HepG2 (cell line): Measurements from ENCODE around the gene BEST2. TPM values are rescaled to one million over a fixed set of nuclear protein-coding genes. Genes with fewer than 3 reads are reported as not detected.

Source experiments
- ATAC-seq: fragments of 200-7000 bp; cut with Tn5 transposase; 3 replicates; pipeline ENCODE4 v1.9.1; 2020; ENCODE audit warnings: mild to moderate bottlenecking, moderate library complexity
- BruUV-seq: library from RNA; stranded (reverse); fragments of 400-500 nt; replicated peaks from 2 replicates; lab custom pipeline; 2021; lab: Mats Ljungman, UMichigan
- CTCF ChIA-PET: fragments of 300-600 bp; formaldehyde crosslinking; extraction: SDS; loops from one replicate; lab custom pipeline; 2021; ENCODE audit warnings: low total read pairs, inconsistent platforms, low intra/inter-chr PET ratio; lab: Yijun Ruan, JAX
- POLR2A ChIA-PET: fragments of 350-600 bp; sonication (Branson Sonifier 250); formaldehyde crosslinking; loops from one replicate; lab custom pipeline; 2020; ENCODE audit warnings: antibody characterized with exemption, inconsistent platforms; lab: Yijun Ruan, JAX
- DNase-seq: peaks from one replicate; pipeline ENCODE4 v3.0.0-alpha.2; 2015; ENCODE audit warnings: low spot score
- FAIRE-seq: peaks from 3 replicates; lab custom pipeline; 2011; peaks lifted over from hg19 to GRCh38; lab: Jason Lieb, UNC
- H2AFZ ChIP-seq: one replicate; pipeline ENCODE4 v1.6.1; 2011; ENCODE audit warnings: low read length, inconsistent platforms
- H3K27ac ChIP-seq: fragments of 300-600 bp; 3 replicates; pipeline ENCODE4 v1.8.0; 2011; ENCODE audit warnings: mixed run types, mild to moderate bottlenecking, mixed read lengths, low read length, inconsistent platforms; ENCODE audit not compliant: insufficient read depth; ENCODE audit errors: extremely low read length
- H3K27me3 ChIP-seq, 2 experiments: fragments of 200-600 bp in 1 of 2; 2 replicates in 1 of 2; 3 replicates in 1 of 2; pipeline versions ENCODE4 v1.6.0 to v1.8.0; 2011; ENCODE audit warnings: low read length in 2 of 2, mild to moderate bottlenecking in 2 of 2, moderate library complexity in 2 of 2, inconsistent platforms in 1 of 2; ENCODE audit not compliant: insufficient read depth in 2 of 2, control insufficient read depth in 1 of 2
- H3K36me3 ChIP-seq, 2 experiments: fragments of 200-600 bp in 1 of 2; replicated peaks in 1 of 2; 2 replicates in 1 of 2; 3 replicates in 1 of 2; pipeline versions ENCODE4 v1.5.1 to v1.8.0; 2011; ENCODE audit warnings: low read length in 2 of 2, inconsistent platforms in 1 of 2; ENCODE audit not compliant: insufficient read depth in 2 of 2, control insufficient read depth in 1 of 2
- H3K4me1 ChIP-seq: 2 replicates; pipeline ENCODE4 v1.5.1; 2012; ENCODE audit warnings: low read length, inconsistent platforms; ENCODE audit not compliant: insufficient read depth
- H3K4me2 ChIP-seq: 2 replicates; pipeline ENCODE4 v1.6.0; 2011; ENCODE audit warnings: low read depth, low read length, inconsistent platforms
- H3K4me3 ChIP-seq, 3 experiments: fragments of 200-600 bp in 1 of 3; sonication (generic), shearing (Covaris generic) in 1 of 3; replicated peaks in 1 of 3; 2 replicates each; pipeline ENCODE4 v1.5.1; 2011 to 2016; ENCODE audit warnings: low read length in 3 of 3, inconsistent platforms in 2 of 3, low read depth in 2 of 3, mild to moderate bottlenecking in 2 of 3, control low read depth in 1 of 3, mixed read lengths in 1 of 3; ENCODE audit not compliant: insufficient read depth in 1 of 3
- H3K79me2 ChIP-seq: one replicate; pipeline ENCODE4 v1.6.1; 2011; ENCODE audit warnings: low read length, inconsistent platforms; ENCODE audit not compliant: insufficient read depth
- H3K9ac ChIP-seq: 2 replicates; pipeline ENCODE4 v1.6.0; 2011; ENCODE audit warnings: mild to moderate bottlenecking, low read depth, low read length, inconsistent platforms; ENCODE audit not compliant: insufficient read depth
- H3K9me3 ChIP-seq: 2 replicates; pipeline ENCODE4 v1.5.1; 2012; ENCODE audit warnings: mild to moderate bottlenecking, low read length
- H4K20me1 ChIP-seq: 2 replicates; pipeline ENCODE4 v1.6.0; 2011; ENCODE audit warnings: inconsistent platforms, mild to moderate bottlenecking, low read length, moderate library complexity; ENCODE audit not compliant: insufficient read depth
- AGO2 ChIP-seq: fragments of 200-400 bp; formaldehyde crosslinking; optimal IDR thresholded peaks from 2 replicates; pipeline ENCODE3; 2017; ENCODE audit warnings: mild to moderate bottlenecking, low read depth, low read length, moderate library complexity
- HOXA9 ChIP-seq: sonication (generic); formaldehyde crosslinking; IDR thresholded peaks from 2 replicates; pipeline ENCODE4 v1.8.1; 2022; ENCODE audit warnings: missing genetic modification reagents, mild to moderate bottlenecking, moderate library complexity, borderline replicate concordance
- PITX1 ChIP-seq: sonication (generic); formaldehyde crosslinking; IDR thresholded peaks from 2 replicates; pipeline ENCODE4 v1.5.1; 2020; ENCODE audit warnings: mild to moderate bottlenecking, missing genetic modification reagents
- TMF1 ChIP-seq: sonication (generic); formaldehyde crosslinking; IDR thresholded peaks from 2 replicates; pipeline ENCODE4 v1.8.1; 2022; ENCODE audit warnings: low read depth, missing genetic modification reagents
- ZNF367 ChIP-seq: sonication (generic); formaldehyde crosslinking; IDR thresholded peaks from 2 replicates; pipeline ENCODE4 v1.4.0; 2020; ENCODE audit warnings: missing genetic modification reagents, borderline replicate concordance
- ZNF629 ChIP-seq: sonication (generic); formaldehyde crosslinking; conservative IDR thresholded peaks from 2 replicates; pipeline ENCODE4 v1.5.0; 2020; ENCODE audit warnings: missing genetic modification reagents
- WGBS: methylation state at CpG from one replicate; pipeline ENCODE4 v1.1.6; 2017; ENCODE audit warnings: low lambda C conversion rate; 5-methylcytosine and 5-hydroxymethylcytosine counted together
- in situ Hi-C: cut with HindIII; loops from 2 replicates; pipeline ENCODE4 v1.10.0; 2017; ENCODE audit warnings: low pct_unique_long_range_greater_than_20kb; ENCODE audit not compliant: extremely low pct_ligation_motif_present
- intact Hi-C: fragments of 100-400 bp; cut with micrococcal nuclease; formaldehyde crosslinking; loops from one replicate; pipeline ENCODE4 v1.10.0; 2022; ENCODE audit not compliant: unreplicated experiment
- polyA plus RNA-seq, 8 experiments: library from polyadenylated mRNA; depleted of rRNA in 3 of 8; stranded (reverse) in 7 of 8; unstranded in 1 of 8; fragments of >200 nt; fragmentation: Illumina TruSeq in 4 of 8; extraction: Trizol in 4 of 8; gene quantifications; 2 replicates each; pipeline versions ENCODE4 v1.2.1 to v1.2.3, GENCODE V29; 2011 to 2016; ENCODE audit warnings: low read depth in 4 of 8, missing spikeins in 1 of 8, mixed read lengths in 1 of 8; ENCODE audit not compliant: insufficient read depth in 1 of 8
- total RNA-seq, 5 experiments: library from RNA; depleted of rRNA; stranded (reverse); fragments of >200 nt; fragmentation: Illumina TruSeq; extraction: Trizol; gene quantifications; 2 replicates each; pipeline ENCODE4 v1.2.3, GENCODE V29; 2016; ENCODE audit warnings: low read depth in 1 of 5
- TF ChIP-seq, protein P1 (sequence below): sonication (generic); formaldehyde crosslinking; conservative IDR thresholded peaks from 2 replicates; pipeline ENCODE4 v1.4.0; 2020; ENCODE audit warnings: missing genetic modification reagents

BEST2 gene
- total and polyA plus RNA-seq, 2 of the 13 experiments (the other 11 are each of a cell fraction or from before 2014, with no cell fraction given) = not detected

DNA sequence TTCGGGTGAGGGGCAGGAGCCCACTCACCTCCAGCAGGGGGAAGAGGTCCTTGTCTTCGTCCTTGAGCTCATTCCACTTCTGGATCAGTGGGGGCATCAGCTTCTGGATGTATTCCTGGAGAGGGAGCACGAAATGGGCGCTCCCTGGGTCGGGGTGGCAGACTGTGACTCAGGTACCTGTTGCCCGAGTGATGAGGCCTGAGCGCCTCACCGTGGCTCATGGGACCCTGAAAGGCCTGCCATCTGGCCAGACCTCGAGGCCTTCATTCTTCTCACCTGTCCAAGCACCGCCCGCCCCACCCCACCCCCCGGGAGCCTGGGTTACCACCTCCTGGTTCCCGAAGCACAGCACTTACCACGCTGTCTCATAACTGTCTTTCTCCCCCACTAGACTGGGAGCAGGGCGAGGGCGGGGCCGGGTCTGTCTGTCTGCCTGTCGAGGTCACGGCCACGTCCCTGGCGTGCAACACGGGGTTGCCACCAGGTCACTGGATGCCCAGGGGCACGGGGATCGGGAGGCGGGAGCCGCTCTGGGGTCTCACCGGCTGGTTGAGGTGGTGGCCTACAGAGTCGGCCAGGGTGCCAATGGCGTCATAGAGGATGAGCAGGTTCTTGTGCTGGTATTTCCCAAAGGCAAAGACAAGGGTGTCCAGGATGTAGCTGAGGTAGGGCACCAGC lies 45.8 kb upstream of the BEST2 start:
- H3K4me3 ChIP-seq = no peak overlapping the region
- ATAC-seq (no peak), FAIRE-seq (no peak)
- no peak overlapping the region for H3K9ac ChIP-seq
- intact Hi-C loops (no loop called here), in situ Hi-C loops (no loop called here)
- no peaks in the 10 kb centered on the region for H3K27me3 ChIP-seq
- no peak overlapping the region for H3K4me2 ChIP-seq
- H3K9me3 ChIP-seq = no peaks in the 10 kb centered on the region
- H4K20me1 ChIP-seq = no peaks in the 10 kb centered on the region
- H3K36me3 ChIP-seq = peaks cover 44 to 80% of the 10 kb centered on the region in 2 experiments
- no TSS peak for BruUV-seq
- H2AFZ ChIP-seq = no peak overlapping the region
- no peaks in the 10 kb centered on the region for H3K4me1 ChIP-seq
- H3K79me2 ChIP-seq = no peaks in the 10 kb centered on the region
- WGBS = 95% methylated on average over 24 of the region's 29 CpGs
- TF ChIP-seq TMF1 (no peak), ZNF629 (CRISPR knock-in tag) (no peak), HOXA9 (CRISPR knock-in tag) (no peak), PITX1 (CRISPR knock-in tag) (no peak), ZNF367 (CRISPR knock-in tag) (no peak), AGO2 (peak; percentile 54)
- TF ChIP-seq, protein P1, sequence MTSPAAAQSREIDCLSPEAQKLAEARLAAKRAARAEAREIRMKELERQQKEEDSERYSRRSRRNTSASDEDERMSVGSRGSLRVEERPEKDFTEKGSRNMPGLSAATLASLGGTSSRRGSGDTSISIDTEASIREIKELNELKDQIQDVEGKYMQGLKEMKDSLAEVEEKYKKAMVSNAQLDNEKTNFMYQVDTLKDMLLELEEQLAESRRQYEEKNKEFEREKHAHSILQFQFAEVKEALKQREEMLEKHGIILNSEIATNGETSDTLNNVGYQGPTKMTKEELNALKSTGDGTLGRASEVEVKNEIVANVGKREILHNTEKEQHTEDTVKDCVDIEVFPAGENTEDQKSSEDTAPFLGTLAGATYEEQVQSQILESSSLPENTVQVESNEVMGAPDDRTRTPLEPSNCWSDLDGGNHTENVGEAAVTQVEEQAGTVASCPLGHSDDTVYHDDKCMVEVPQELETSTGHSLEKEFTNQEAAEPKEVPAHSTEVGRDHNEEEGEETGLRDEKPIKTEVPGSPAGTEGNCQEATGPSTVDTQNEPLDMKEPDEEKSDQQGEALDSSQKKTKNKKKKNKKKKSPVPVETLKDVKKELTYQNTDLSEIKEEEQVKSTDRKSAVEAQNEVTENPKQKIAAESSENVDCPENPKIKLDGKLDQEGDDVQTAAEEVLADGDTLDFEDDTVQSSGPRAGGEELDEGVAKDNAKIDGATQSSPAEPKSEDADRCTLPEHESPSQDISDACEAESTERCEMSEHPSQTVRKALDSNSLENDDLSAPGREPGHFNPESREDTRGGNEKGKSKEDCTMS (CRISPR knock-in tag) = no peak
- TF ChIP-seq, all 625 proteins: peak for 1
- CTCF ChIA-PET = no interaction called here
- POLR2A ChIA-PET = no interaction called here
- DNase-seq = no peak
- no peak overlapping the region for H3K27ac ChIP-seq
